GM23338 (cell line): ENCODE measurements around the gene KDM6B. TPM values are rescaled to one million over a fixed set of nuclear protein-coding genes. Genes with fewer than 3 reads are reported as not detected.

Experiments
- ATAC-seq: fragments of 200-7000 bp; cut with Tn5 transposase; 3 replicates; pipeline ENCODE4 v1.9.1; 2020
- DNase-seq: peaks from one replicate; pipeline ENCODE4 v3.0.0-alpha.2; 2015; ENCODE audit warnings: low spot score
- H2AFZ ChIP-seq: fragments of 200-600 bp; sonication (generic); 2 replicates; pipeline ENCODE4 v1.8.0; 2016; ENCODE audit warnings: antibody characterized with exemption, mild to moderate bottlenecking, moderate library complexity
- H3F3A ChIP-seq: fragments of 200-600 bp; sonication (generic); replicated peaks from 2 replicates; pipeline ENCODE4 v1.8.0; 2017; ENCODE audit warnings: antibody characterized with exemption, mixed run types, low read depth
- H3K27ac ChIP-seq: fragments of 200-600 bp; sonication (generic); 2 replicates; pipeline ENCODE4 v1.6.1; 2016; ENCODE audit warnings: low read depth
- H3K27me3 ChIP-seq: fragments of 200-600 bp; sonication (generic); 2 replicates; pipeline ENCODE4 v1.8.0; 2016; ENCODE audit warnings: mild to moderate bottlenecking, mixed run types, moderate library complexity; ENCODE audit not compliant: insufficient read depth
- H3K36me3 ChIP-seq: fragments of 200-600 bp; sonication (generic); 2 replicates; pipeline ENCODE4 v1.8.0; 2016; ENCODE audit warnings: mild to moderate bottlenecking; ENCODE audit not compliant: insufficient read depth
- H3K4me1 ChIP-seq: fragments of 200-600 bp; sonication (generic); 2 replicates; pipeline ENCODE4 v1.8.0; 2016; ENCODE audit warnings: mild to moderate bottlenecking, moderate library complexity; ENCODE audit not compliant: insufficient read depth
- H3K4me2 ChIP-seq: fragments of 200-600 bp; sonication (generic); 2 replicates; pipeline ENCODE4 v1.7.1; 2017; ENCODE audit warnings: mixed run types
- H3K4me3 ChIP-seq: fragments of 200-600 bp; sonication (generic); 2 replicates; pipeline ENCODE4 v1.6.1; 2016; ENCODE audit warnings: mixed run types
- H3K79me2 ChIP-seq: fragments of 200-600 bp; sonication (generic); replicated peaks from 2 replicates; pipeline ENCODE4 v1.8.0; 2017; ENCODE audit warnings: mild to moderate bottlenecking; ENCODE audit not compliant: insufficient read depth
- H3K9me2 ChIP-seq: fragments of 200-600 bp; sonication (generic); 2 replicates; pipeline ENCODE4 v1.8.0; 2017; ENCODE audit not compliant: insufficient read depth
- H4K20me1 ChIP-seq: fragments of 200-600 bp; sonication (generic); replicated peaks from 2 replicates; pipeline ENCODE4 v1.8.0; 2017; ENCODE audit warnings: mild to moderate bottlenecking; ENCODE audit not compliant: insufficient read depth
- H3K27ac Mint-ChIP-seq: 2 replicates; pipeline ENCODE4 v1.8.0; 2020; ENCODE audit warnings: inconsistent platforms, mild to moderate bottlenecking, moderate library complexity, mixed read lengths
- H3K27me3 Mint-ChIP-seq: 3 replicates; pipeline ENCODE4 v1.8.0; 2022; ENCODE audit warnings: low read depth, mild to moderate bottlenecking, moderate library complexity, mixed read lengths, inconsistent platforms; ENCODE audit not compliant: insufficient read depth, poor library complexity
- H3K36me3 Mint-ChIP-seq: 3 replicates; pipeline ENCODE4 v1.8.0; 2021; ENCODE audit warnings: low read depth, mild to moderate bottlenecking, inconsistent platforms, moderate library complexity, mixed read lengths
- H3K4me1 Mint-ChIP-seq: 3 replicates; pipeline ENCODE4 v1.8.0; 2020; ENCODE audit warnings: mild to moderate bottlenecking, inconsistent platforms, mixed read lengths
- H3K4me3 Mint-ChIP-seq: 3 replicates; pipeline ENCODE4 v1.8.0; 2021; ENCODE audit warnings: moderate library complexity, mild to moderate bottlenecking, inconsistent platforms, mixed read lengths
- H3K9me3 Mint-ChIP-seq: 3 replicates; pipeline ENCODE4 v1.8.0; 2020; ENCODE audit warnings: moderate library complexity, mild to moderate bottlenecking, inconsistent platforms, mixed read lengths
- CREB1 ChIP-seq: fragments of 250-450 bp; sonication (Bioruptor Pico); IDR thresholded peaks from 2 replicates; pipeline ENCODE4 v1.5.0; 2020; ENCODE audit warnings: low read depth, mild to moderate bottlenecking, moderate library complexity
- EZH2phosphoT487 ChIP-seq: fragments of 200-600 bp; sonication (generic); IDR thresholded peaks from one replicate; pipeline ENCODE4 v1.8.1; 2018; ENCODE audit warnings: antibody characterized with exemption; ENCODE audit not compliant: unreplicated experiment
- JUNB ChIP-seq: IDR thresholded peaks from one replicate; pipeline ENCODE4 v1.6.1; 2016; ENCODE audit warnings: antibody characterized with exemption; ENCODE audit not compliant: unreplicated experiment
- NANOG ChIP-seq: IDR thresholded peaks from 2 replicates; pipeline ENCODE4 v1.6.1; 2016; ENCODE audit warnings: antibody characterized with exemption, borderline replicate concordance
- POLR2AphosphoS5 ChIP-seq: IDR thresholded peaks from 2 replicates; pipeline ENCODE4 v1.6.1; 2016; ENCODE audit warnings: antibody characterized with exemption, low read depth
- STAT1 ChIP-seq: IDR thresholded peaks from one replicate; pipeline ENCODE4 v1.6.1; 2016; ENCODE audit warnings: antibody characterized with exemption; ENCODE audit not compliant: unreplicated experiment
- ZNF114 ChIP-seq: fragments of 250-450 bp; sonication (Bioruptor Pico); IDR thresholded peaks from 2 replicates; pipeline ENCODE4 v1.5.0; 2020; ENCODE audit warnings: mild to moderate bottlenecking, moderate library complexity
- ZNF331 ChIP-seq: fragments of 250-450 bp; sonication (Bioruptor Pico); IDR thresholded peaks from 2 replicates; pipeline ENCODE4 v1.5.0; 2020; ENCODE audit warnings: low read depth, mild to moderate bottlenecking, moderate library complexity
- polyA plus RNA-seq: library from polyadenylated mRNA; unstranded; fragments of >200 nt; fragmentation: Nextera tagmentation; extraction: Ambion mirVana; gene quantifications from 2 replicates; pipeline ENCODE4 v1.2.1, GENCODE V29; 2016
- total RNA-seq: library from RNA; depleted of rRNA; stranded (reverse); fragments of >200 nt; shearing (Covaris generic); gene quantifications from 2 replicates; pipeline ENCODE4 v1.2.3, GENCODE V29; 2014
- TF ChIP-seq, protein P1 (sequence below): IDR thresholded peaks from 2 replicates; pipeline ENCODE4 v1.6.1; 2016; ENCODE audit warnings: antibody characterized with exemption
- TF ChIP-seq, protein P2 (sequence below): IDR thresholded peaks from one replicate; pipeline ENCODE4 v1.6.1; 2018; ENCODE audit warnings: antibody characterized with exemption; ENCODE audit not compliant: unreplicated experiment
- TF ChIP-seq, protein P3 (sequence below), 2 experiments: fragments of 200-600 bp in 1 of 2; sonication (generic) in 1 of 2; conservative IDR thresholded peaks; 2 replicates each; pipeline versions ENCODE4 v1.5.1 to v1.6.1; 2016 to 2017; ENCODE audit warnings: antibody characterized with exemption in 2 of 2, low read depth in 2 of 2, mild to moderate bottlenecking in 2 of 2, moderate library complexity in 1 of 2

KDM6B gene
- total and polyA plus RNA-seq, 2 experiments from 2014 or later, result 1.1 to 1.4 TPM

DNA sequence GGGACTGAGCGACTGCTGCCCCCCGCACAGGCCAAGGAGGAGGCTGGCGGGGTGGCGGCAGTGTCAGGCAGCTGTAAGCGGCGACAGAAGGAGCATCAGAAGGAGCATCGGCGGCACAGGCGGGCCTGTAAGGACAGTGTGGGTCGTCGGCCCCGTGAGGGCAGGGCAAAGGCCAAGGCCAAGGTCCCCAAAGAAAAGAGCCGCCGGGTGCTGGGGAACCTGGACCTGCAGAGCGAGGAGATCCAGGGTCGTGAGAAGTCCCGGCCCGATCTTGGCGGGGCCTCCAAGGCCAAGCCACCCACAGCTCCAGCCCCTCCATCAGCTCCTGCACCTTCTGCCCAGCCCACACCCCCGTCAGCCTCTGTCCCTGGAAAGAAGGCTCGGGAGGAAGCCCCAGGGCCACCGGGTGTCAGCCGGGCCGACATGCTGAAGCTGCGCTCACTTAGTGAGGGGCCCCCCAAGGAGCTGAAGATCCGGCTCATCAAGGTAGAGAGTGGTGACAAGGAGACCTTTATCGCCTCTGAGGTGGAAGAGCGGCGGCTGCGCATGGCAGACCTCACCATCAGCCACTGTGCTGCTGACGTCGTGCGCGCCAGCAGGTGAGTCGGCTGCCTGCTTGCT, 15.2 kb downstream of the KDM6B start:
- H3K9me2 ChIP-seq, result no peaks in the 10 kb centered on the region
- H3K4me1 Mint-ChIP-seq, result peaks cover 24% of the 10 kb centered on the region
- H3F3A ChIP-seq, result 0 out of 2 replicates have a peak, but pooled peaks cover 7% of the 10 kb centered on the region
- ATAC-seq (no peak), DNase-seq (no peak)
- no peak overlapping the region for H3K4me2 ChIP-seq
- H2AFZ ChIP-seq, result no peak overlapping the region
- H3K4me3 ChIP-seq, result no peak overlapping the region
- H3K27me3 Mint-ChIP-seq, result peaks cover 38% of the 10 kb centered on the region
- no peaks in the 10 kb centered on the region; the same call in 1 of the 2 replicates for H4K20me1 ChIP-seq
- TF ChIP-seq, protein P1, sequence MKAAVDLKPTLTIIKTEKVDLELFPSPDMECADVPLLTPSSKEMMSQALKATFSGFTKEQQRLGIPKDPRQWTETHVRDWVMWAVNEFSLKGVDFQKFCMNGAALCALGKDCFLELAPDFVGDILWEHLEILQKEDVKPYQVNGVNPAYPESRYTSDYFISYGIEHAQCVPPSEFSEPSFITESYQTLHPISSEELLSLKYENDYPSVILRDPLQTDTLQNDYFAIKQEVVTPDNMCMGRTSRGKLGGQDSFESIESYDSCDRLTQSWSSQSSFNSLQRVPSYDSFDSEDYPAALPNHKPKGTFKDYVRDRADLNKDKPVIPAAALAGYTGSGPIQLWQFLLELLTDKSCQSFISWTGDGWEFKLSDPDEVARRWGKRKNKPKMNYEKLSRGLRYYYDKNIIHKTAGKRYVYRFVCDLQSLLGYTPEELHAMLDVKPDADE, result no peak
- TF ChIP-seq STAT1, result no peak
- TF ChIP-seq ZNF114 (CRISPR knock-in tag), result no peak
- no peak for TF ChIP-seq JUNB
- TF ChIP-seq, protein P2, sequence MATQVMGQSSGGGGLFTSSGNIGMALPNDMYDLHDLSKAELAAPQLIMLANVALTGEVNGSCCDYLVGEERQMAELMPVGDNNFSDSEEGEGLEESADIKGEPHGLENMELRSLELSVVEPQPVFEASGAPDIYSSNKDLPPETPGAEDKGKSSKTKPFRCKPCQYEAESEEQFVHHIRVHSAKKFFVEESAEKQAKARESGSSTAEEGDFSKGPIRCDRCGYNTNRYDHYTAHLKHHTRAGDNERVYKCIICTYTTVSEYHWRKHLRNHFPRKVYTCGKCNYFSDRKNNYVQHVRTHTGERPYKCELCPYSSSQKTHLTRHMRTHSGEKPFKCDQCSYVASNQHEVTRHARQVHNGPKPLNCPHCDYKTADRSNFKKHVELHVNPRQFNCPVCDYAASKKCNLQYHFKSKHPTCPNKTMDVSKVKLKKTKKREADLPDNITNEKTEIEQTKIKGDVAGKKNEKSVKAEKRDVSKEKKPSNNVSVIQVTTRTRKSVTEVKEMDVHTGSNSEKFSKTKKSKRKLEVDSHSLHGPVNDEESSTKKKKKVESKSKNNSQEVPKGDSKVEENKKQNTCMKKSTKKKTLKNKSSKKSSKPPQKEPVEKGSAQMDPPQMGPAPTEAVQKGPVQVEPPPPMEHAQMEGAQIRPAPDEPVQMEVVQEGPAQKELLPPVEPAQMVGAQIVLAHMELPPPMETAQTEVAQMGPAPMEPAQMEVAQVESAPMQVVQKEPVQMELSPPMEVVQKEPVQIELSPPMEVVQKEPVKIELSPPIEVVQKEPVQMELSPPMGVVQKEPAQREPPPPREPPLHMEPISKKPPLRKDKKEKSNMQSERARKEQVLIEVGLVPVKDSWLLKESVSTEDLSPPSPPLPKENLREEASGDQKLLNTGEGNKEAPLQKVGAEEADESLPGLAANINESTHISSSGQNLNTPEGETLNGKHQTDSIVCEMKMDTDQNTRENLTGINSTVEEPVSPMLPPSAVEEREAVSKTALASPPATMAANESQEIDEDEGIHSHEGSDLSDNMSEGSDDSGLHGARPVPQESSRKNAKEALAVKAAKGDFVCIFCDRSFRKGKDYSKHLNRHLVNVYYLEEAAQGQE, result no peak
- TF ChIP-seq POLR2AphosphoS5, result no peak
- no peak for TF ChIP-seq NANOG
- TF ChIP-seq ZNF331 (CRISPR knock-in tag), result no peak
- TF ChIP-seq CREB1 (CRISPR knock-in tag), result no peak
- TF ChIP-seq, protein P3, sequence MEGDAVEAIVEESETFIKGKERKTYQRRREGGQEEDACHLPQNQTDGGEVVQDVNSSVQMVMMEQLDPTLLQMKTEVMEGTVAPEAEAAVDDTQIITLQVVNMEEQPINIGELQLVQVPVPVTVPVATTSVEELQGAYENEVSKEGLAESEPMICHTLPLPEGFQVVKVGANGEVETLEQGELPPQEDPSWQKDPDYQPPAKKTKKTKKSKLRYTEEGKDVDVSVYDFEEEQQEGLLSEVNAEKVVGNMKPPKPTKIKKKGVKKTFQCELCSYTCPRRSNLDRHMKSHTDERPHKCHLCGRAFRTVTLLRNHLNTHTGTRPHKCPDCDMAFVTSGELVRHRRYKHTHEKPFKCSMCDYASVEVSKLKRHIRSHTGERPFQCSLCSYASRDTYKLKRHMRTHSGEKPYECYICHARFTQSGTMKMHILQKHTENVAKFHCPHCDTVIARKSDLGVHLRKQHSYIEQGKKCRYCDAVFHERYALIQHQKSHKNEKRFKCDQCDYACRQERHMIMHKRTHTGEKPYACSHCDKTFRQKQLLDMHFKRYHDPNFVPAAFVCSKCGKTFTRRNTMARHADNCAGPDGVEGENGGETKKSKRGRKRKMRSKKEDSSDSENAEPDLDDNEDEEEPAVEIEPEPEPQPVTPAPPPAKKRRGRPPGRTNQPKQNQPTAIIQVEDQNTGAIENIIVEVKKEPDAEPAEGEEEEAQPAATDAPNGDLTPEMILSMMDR (conservative IDR thresholded peaks at IDR 0.05; ENCODE audit: low read depth in 2 of 2), result no peak
- TF ChIP-seq EZH2phosphoT487, result no peak
- no peaks in the 10 kb centered on the region; the same call in 2 of the 3 replicates for H3K36me3 Mint-ChIP-seq
- H3K79me2 ChIP-seq, result no peaks in the 10 kb centered on the region
- no peak overlapping the region for H3K27ac ChIP-seq
- no peak overlapping the region for H3K27ac Mint-ChIP-seq
- H3K4me3 Mint-ChIP-seq, result no peak overlapping the region
- H3K4me1 ChIP-seq, result peaks cover 15% of the 10 kb centered on the region
- H3K9me3 Mint-ChIP-seq, result no peaks in the 10 kb centered on the region; the same call in 1 of the 3 replicates
- no peaks in the 10 kb centered on the region for H3K36me3 ChIP-seq
- peaks cover 83% of the 10 kb centered on the region for H3K27me3 ChIP-seq
